AG04450 (cell line): ENCODE data around the gene PAF1. TPM values are rescaled to one million over a fixed set of nuclear protein-coding genes. Genes with fewer than 3 reads are reported as not detected.

Experiments
- CTCF ChIA-PET: fragments of 300-600, 350-600 bp; formaldehyde crosslinking; extraction: SDS; loops from one replicate; lab custom pipeline; 2022; ENCODE audit warnings: antibody characterized with exemption, inconsistent platforms; lab: Charles Lee
- POLR2A ChIA-PET: fragments of 350-600 bp; formaldehyde crosslinking; extraction: SDS; loops from one replicate; lab custom pipeline; 2021; ENCODE audit warnings: antibody characterized with exemption, inconsistent platforms; lab: Yijun Ruan, JAX
- DNase-seq: peaks from one replicate; pipeline ENCODE4 v3.0.0-alpha.2; 2011; ENCODE audit warnings: low read depth, low spot score
- H3K27ac ChIP-seq: one replicate; pipeline ENCODE4 v1.5.1; 2012; ENCODE audit warnings: low read depth, low read length, control low read depth
- H3K27me3 ChIP-seq: one replicate; pipeline ENCODE4 v1.6.0; 2012; ENCODE audit warnings: low read length; ENCODE audit not compliant: control insufficient read depth, insufficient read depth
- H3K4me3 ChIP-seq: 2 replicates; pipeline ENCODE4 v1.5.1; 2011; ENCODE audit warnings: mild to moderate bottlenecking, low read depth, low read length, control low read depth
- H3K9me3 ChIP-seq: 2 replicates; pipeline ENCODE4 v1.5.1; 2012; ENCODE audit warnings: low read length; ENCODE audit not compliant: control insufficient read depth, insufficient read depth
- polyA plus RNA-seq: library from polyadenylated mRNA; depleted of rRNA; stranded (reverse); fragments of >200 nt; gene quantifications from 2 replicates; pipeline ENCODE4 v1.2.3, GENCODE V29; 2011
- TF ChIP-seq, protein P1 (sequence below): IDR thresholded peaks from 2 replicates; pipeline ENCODE4 v1.5.1; 2011; ENCODE audit warnings: low read depth, low read length, control low read depth, inconsistent platforms

The PAF1 gene
- polyA plus RNA-seq, 1 experiment = 60.5 TPM

DNA sequence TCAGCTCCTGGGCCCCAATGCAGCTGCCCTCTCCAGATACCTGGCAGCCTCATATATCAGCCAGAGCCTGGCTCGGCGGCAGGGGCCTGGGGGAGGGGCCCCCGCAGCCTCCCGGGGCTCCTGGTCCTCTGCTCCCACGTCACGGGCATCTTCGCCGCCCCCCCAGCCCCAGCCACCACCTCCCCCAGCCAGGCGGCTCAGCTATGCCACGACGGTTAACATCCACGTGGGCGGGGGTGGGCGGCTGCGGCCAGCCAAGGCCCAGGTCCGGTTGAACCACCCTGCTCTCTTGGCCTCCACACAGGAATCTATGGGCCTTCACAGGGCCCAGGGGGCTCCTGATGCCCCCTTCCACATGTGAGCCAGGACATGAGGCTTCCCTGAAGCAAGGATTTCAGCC lies 34.0 kb upstream of the PAF1 start:
- ChIA-PET POLR2A (interaction anchor here (4.9 kb wide), 1 partner anchor 11 kb away, joined by 43 read pairs; the partner anchor contains the start of gene RPS16), CTCF (no interaction called here)
- no peak for DNase-seq
- Histone ChIP-seq H3K27ac (no peak overlapping the region), H3K27me3 (no peaks in the 10 kb centered on the region), H3K4me3 (no peak overlapping the region), H3K9me3 (no peaks in the 10 kb centered on the region; the same call in 1 of the 2 replicates)
- TF ChIP-seq, protein P1, sequence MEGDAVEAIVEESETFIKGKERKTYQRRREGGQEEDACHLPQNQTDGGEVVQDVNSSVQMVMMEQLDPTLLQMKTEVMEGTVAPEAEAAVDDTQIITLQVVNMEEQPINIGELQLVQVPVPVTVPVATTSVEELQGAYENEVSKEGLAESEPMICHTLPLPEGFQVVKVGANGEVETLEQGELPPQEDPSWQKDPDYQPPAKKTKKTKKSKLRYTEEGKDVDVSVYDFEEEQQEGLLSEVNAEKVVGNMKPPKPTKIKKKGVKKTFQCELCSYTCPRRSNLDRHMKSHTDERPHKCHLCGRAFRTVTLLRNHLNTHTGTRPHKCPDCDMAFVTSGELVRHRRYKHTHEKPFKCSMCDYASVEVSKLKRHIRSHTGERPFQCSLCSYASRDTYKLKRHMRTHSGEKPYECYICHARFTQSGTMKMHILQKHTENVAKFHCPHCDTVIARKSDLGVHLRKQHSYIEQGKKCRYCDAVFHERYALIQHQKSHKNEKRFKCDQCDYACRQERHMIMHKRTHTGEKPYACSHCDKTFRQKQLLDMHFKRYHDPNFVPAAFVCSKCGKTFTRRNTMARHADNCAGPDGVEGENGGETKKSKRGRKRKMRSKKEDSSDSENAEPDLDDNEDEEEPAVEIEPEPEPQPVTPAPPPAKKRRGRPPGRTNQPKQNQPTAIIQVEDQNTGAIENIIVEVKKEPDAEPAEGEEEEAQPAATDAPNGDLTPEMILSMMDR = no peak

DNA sequence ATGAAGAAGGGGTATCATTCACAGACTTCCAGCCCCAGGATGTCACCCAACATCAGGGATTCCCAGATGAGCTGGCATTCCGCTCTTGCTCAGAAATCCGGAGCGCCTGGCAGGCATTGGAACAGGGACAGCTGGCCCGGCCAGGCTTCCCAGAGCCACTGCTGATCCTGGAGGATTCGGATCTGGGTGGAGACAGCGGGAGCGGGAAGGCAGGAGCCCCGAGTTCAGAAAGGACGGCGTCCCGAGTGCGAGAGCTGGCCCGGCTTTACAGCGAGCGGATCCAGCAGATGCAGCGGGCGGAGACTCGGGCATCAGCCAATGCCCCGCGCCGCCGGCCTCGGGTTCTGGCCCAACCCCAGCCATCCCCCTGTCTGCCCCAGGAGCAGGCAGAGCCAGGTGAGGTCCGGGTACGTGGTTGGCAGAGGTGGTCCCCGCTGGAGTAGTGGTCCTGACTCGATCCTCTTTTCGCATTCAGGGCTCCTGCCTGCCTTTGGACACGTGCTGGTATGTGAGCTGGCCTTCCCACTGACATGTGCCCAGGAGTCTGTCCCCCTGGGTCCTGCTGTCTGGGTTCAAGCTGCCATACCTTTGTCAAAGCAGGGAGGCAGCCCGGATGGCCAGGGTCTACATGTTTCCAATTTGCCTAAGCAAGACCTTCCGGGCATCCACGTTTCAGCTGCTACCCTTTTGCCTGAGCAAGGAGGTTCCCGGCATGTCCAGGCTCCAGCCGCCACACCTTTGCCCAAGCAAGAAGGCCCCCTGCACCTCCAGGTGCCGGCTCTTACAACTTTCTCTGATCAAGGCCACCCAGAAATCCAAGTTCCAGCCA lies 32.6 kb upstream of the PAF1 start:
- Histone ChIP-seq H3K4me3 (no peak overlapping the region), H3K9me3 (no peaks in the 10 kb centered on the region; the same call in 1 of the 2 replicates), H3K27ac (no peak overlapping the region), H3K27me3 (no peaks in the 10 kb centered on the region)
- POLR2A ChIA-PET = interaction anchor here (1.2 to 4.9 kb wide), 2 partner anchors 12 to 17 kb away, joined by 3 to 43 read pairs; partner anchors contain the start of genes RPS16 and ZFP36
- no peak for DNase-seq
- CTCF ChIA-PET = no interaction called here
- TF ChIP-seq, protein P1 = no peak

DNA sequence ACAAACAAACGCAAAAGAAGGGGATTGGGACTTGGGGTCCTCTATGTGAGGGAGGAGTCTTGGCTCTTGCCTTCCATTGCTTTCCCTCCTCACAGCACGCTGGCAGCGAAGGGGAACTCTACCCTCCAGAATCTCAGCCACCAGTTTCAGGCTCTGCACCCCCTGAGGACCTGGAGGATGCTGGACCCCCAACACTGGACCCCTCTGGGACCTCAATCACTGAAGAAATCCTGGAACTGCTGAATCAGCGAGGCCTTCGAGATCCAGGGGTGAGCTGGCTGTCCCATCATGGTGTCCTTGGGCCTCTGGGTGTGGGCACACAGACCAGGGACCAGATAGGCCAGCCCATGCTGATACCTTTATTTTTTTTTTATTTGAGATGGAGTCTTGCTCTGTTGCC lies 31.1 kb upstream of the PAF1 start:
- Histone ChIP-seq H3K27ac (no peak overlapping the region), H3K9me3 (no peaks in the 10 kb centered on the region; the same call in 1 of the 2 replicates), H3K27me3 (no peaks in the 10 kb centered on the region), H3K4me3 (no peak overlapping the region)
- ChIA-PET POLR2A (interaction anchor here (1.3 kb wide), 2 partner anchors 8 to 14 kb away, joined by 3 to 4 read pairs; partner anchors contain the start of gene RPS16), CTCF (interaction anchor here (0.8 kb wide), 1 partner anchor 24 kb away, joined by 4 read pairs; no protein-coding TSS in a partner anchor)
- no peak for DNase-seq
- TF ChIP-seq, protein P1 = no peak

DNA sequence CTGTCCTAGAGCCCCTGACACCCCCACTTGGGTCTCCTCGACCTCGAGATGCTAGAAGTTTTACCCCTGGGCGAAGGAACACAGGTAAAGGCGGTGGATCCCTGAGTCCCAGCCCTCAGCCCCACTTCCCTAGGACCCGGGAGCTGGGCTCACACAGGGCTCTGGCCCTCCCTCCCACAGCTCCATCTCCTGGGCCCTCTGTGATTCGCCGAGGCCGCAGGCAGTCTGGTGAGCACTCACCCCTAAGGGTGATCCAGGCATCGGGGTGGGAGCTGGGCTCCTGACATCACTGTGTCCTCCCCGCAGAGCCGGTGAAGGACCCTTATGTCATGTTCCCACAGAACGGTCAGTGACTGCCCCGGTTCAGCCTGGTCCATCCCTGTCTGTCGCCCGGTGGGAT lies 29.9 kb upstream of the PAF1 start:
- H3K9me3 ChIP-seq = no peaks in the 10 kb centered on the region; the same call in 1 of the 2 replicates
- TF ChIP-seq, protein P1 = no peak
- H3K27ac ChIP-seq = no peak overlapping the region
- CTCF ChIA-PET = interaction anchor here (1.2 kb wide), 1 partner anchor 23 kb away, joined by 3 read pairs; no protein-coding TSS in a partner anchor
- POLR2A ChIA-PET = interaction anchor here (1.0 to 1.3 kb wide), 2 partner anchors 15 to 30 kb away, joined by 4 read pairs; partner anchors contain the start of genes MED29, PAF1 and RPS16
- H3K27me3 ChIP-seq = no peaks in the 10 kb centered on the region
- no peak overlapping the region for H3K4me3 ChIP-seq
- DNase-seq = no peak
